GM19240 (cell line): ENCODE results near the gene AKAP6.

ENCODE experiments used
- DNase-seq: peaks from one replicate; pipeline ENCODE4 v3.0.0; 2011; ENCODE audit warnings: low spot score; ENCODE audit not compliant: insufficient read length

Gene AKAP6

GRCh38 chr14:32697114-32697513, 368.0 kb downstream of the AKAP6 start:
- no peak for DNase-seq

GRCh38 chr14:32697704-32698103, 368.6 kb downstream of the AKAP6 start:
- no peak for DNase-seq

DNA sequence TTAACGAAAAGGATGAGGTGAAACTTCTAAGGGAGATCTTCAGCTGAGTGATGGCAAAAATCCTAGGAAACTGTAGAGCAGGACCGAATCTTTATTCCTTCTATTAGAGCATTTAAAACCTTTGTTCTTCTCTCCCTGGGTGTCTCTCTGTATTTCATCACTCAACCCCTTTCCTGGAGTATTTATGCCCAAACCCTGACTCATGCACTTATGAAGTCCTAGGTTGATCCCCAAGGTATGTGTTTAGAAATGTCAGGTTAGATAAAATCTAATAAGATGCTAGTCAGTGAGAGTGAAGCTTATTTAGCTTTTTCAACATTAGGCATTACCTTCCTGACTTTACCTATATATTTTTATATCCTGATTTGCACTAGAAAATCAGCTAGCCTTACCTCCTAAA, 369.7 kb downstream of the AKAP6 start:
- no peak for DNase-seq

GRCh38 chr14:32701475-32701874, 372.4 kb downstream of the AKAP6 start:
- no peak for DNase-seq

DNA sequence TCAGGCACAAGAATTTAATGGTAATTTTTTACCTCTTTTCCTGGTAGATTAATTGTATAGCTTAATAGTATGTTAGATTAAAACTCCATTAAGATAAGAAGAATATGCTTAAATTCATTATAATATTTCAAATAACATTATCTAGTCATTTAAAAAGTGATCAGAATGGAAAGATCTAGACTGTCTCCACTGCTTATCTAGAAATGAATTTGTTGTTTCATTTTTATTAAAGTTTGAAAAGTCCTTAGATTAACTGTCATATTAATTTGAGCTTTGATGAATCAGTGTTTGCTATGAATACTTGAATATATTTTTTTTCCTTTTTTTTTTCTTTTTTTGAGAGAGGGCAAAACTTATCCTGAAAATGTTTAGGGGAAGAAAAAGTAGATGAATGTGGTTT, 373.0 kb downstream of the AKAP6 start:
- no peak for DNase-seq

- no peak for DNase-seq
Observed at GRCh38 chr14:32702562-32702961, 373.5 kb downstream of the AKAP6 start.

- no peak for DNase-seq
Observed at GRCh38 chr14:32703183-32703621, 374.1 kb downstream of the AKAP6 start.

DNA sequence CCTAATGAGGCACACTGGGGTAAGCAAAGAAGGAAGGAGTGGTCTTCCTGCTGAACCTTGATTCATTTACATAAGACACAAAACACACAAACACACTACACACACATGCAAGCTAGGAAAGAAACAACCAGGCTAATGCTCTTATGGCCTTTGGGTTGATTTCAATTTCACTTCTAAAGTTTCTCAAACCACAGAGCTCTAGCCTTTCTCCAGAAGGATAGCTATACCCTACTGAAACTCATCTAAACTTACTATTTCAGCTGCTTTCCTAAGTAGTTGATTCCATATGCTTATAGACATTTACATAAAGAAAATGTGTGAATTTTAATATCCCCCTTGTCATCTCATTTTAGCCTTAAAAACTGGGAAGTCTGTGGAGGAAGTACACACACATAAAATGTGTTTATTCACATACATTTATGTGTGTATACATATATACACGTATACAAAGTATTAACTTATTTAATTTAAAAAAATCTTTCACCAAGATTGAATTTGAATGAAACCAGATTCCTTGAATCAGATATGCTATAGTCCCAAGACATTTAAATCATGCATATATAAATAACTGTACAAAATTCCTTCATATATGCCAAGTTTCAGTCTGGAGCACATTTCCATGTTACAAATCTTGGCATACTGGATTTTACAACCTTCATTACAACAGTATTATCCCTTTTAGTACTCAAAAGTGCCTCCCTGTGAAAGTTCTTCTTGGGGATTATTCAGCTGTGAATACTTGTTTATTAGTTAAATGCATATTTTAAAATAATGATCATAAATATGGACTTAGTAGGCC, 377.8 kb downstream of the AKAP6 start:
- no peak for DNase-seq

GRCh38 chr14:32707742-32708500, 378.8 kb downstream of the AKAP6 start:
- DNase-seq, result no peak

- DNase-seq, result no peak
Observed at GRCh38 chr14:32709027-32709426, 379.9 kb downstream of the AKAP6 start.

- DNase-seq, result no peak
Observed at GRCh38 chr14:32710231-32710671, 381.2 kb downstream of the AKAP6 start.

- peak; percentile 2 for DNase-seq
Observed at GRCh38 chr14:32710731-32711680, 381.9 kb downstream of the AKAP6 start.

DNA sequence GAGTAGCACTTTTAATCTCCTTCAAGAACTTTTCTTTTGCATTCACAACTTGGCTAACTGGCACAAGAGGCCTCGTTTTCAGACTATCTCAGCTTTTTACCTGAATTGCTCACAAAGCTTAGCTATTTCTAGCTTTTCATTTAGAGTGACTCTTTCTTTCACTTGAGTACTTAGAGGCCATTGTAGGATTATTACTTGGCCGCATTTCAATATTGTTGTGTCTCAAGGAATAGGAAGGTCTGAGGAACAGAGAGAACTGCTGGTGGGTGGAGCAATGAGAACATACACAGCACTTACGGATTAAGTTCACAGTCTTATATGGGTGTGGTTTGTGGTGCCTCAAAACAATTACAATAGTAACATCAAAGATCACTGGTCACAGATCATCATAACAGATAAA, 384.8 kb downstream of the AKAP6 start:
- no peak for DNase-seq

GRCh38 chr14:32719601-32720000, 390.5 kb downstream of the AKAP6 start:
- DNase-seq, result no peak

DNA sequence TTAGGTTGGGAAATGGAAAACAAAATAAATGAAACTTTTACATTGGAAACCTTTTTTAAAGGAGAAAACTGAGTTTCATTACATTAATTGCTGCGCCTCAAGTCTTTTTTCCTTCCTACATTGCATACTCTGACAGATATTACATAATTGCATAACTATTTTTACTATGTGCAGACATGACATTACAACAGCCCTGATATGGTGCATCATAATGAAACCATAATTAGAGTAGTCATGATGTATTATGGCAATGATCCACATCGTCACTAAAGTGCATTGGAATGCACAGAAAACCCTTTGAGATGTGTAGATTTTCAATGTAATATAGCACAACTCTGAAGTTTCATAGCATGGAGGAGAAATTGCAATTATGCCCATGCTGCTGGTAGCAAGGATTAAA, 391.8 kb downstream of the AKAP6 start:
- no peak for DNase-seq

GRCh38 chr14:32722631-32723183, 393.6 kb downstream of the AKAP6 start:
- DNase-seq, result no peak

DNA sequence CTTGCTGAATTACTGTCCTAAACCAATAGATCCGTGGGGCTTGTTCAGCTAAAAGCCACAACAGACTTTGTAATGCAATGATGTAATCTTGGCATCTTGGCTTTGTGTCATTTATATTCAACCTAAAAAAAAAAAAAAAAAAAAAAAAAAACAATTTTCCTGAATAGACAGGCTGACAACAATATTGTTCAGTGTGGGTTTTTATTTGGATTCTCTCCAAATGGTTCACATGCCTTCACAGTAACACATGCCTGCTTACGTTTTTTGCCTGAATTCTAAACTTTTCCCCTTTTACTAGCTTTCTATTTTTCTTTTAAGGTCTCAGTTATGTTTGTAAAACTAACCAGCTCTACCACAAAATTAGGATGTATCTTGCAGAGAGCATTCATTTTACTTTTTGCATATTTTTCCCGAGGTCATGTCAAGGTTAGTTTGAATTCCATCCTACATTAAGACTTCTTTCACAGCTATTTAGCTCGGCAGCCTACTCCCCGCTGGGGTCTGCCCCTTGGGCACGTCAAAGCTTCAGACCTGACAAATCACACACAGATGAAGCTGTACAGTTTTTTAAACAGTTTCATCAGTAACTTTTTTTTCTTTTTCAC, 395.9 kb downstream of the AKAP6 start:
- DNase-seq, result no peak

DNA sequence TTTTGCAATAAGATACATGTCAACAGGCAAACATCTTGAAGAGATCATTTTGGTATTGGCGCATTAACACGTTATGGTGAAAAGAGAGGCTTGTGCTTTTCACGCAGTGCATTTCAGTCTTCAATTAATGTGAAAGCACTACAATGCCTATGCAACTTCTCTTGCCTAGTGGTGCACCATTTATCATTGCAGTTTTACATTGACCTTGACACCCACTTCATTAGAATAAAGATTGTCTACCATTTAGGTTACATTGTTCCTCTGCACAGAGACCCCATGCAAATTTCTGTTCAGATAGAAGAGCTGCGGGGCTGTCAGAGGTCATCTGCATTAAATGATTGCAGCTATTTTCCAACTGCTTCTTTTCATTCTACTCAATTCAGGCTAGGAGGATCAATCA, 397.4 kb downstream of the AKAP6 start:
- no peak for DNase-seq

DNA sequence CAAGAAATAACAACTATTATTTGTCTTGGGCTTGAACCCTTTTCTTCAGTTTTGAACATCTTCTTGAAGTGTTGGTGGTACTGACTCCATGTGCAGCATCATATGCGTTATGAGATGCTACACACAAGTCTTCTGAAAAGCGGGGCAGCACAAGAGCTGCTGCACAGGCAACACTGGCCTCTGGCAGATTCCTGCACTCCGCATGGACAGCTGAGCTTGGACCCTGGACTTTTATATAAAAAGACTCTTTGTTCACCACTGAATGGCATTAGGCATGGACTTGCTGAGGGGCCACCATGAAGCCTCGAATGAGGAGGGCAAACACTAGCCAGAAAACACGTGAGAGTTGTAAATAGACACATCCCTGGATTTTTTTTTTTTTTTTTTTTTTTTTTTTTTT, 398.7 kb downstream of the AKAP6 start:
- DNase-seq, result no peak

GRCh38 chr14:32728526-32728925, 399.4 kb downstream of the AKAP6 start:
- DNase-seq, result no peak

DNA sequence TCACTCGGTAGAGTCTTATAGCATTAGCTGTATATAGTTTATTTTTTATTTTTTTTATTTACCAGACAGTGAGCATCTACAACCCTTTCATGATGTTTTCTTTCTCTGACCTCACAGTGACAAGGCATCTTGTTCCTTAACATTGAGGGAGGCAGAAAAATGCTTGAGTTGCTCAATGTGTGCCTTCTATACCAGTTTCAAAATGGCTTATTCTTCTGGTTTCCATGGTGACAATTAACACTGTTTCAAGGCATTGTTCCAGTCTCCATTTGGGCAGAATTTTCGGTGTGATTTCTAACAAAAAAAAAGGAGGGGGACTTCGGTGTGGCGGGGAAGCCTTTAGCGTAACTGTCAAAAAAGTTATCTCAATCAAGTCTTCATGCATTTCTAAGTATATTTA, 399.9 kb downstream of the AKAP6 start:
- DNase-seq, result no peak
